ENCODE measurements around the gene GADL1. TPM values are rescaled to one million over a fixed set of nuclear protein-coding genes. Genes with fewer than 3 reads are reported as not detected.

Gene GADL1, protein sequence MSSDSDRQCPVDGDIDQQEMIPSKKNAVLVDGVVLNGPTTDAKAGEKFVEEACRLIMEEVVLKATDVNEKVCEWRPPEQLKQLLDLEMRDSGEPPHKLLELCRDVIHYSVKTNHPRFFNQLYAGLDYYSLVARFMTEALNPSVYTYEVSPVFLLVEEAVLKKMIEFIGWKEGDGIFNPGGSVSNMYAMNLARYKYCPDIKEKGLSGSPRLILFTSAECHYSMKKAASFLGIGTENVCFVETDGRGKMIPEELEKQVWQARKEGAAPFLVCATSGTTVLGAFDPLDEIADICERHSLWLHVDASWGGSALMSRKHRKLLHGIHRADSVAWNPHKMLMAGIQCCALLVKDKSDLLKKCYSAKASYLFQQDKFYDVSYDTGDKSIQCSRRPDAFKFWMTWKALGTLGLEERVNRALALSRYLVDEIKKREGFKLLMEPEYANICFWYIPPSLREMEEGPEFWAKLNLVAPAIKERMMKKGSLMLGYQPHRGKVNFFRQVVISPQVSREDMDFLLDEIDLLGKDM
- not detected in 2 replicates for total RNA-seq

DNA sequence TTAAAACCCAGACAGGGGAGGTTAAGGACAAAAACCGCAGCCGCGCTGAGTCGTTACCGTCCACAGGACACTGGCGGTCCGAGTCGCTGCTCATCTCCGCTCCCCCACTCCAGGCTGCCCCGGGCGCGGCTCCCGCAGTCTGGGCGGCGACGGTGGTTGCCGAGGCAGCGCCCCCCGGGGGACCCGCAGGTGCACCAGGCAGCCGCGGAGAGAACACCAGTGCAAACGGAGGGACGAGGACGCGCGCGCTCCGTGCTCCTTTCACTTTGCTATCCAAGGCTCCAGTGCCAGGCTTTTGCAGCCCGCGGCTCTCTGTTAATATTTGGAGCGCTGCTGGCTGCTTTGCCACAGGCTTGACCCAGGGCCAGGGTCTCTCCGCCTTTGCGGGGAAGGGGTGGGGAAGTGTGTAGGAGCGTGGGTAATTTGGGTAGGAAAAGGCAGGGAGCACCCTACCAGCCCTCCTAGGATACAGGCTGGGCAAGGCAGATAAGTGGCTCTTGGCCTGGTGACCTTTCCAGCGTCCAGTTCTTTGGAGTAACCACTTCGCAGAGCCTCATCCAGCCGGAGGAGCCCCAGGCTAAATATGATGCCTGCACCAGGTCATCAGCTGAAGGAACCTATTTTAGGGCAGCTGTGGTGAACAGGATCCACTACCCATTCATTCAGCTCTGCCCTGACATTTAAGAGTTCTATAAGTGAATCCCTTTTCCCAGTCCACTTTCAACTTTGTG is at the start of gene GADL1:
Gene GADL1, minus strand, starts transcription at position 141 of the 731 bp plus-strand sequence. Its CDS starts 47 bp downstream, at position 94.
- intact Hi-C loops (cut with micrococcal nuclease), result no loop called here

DNA sequence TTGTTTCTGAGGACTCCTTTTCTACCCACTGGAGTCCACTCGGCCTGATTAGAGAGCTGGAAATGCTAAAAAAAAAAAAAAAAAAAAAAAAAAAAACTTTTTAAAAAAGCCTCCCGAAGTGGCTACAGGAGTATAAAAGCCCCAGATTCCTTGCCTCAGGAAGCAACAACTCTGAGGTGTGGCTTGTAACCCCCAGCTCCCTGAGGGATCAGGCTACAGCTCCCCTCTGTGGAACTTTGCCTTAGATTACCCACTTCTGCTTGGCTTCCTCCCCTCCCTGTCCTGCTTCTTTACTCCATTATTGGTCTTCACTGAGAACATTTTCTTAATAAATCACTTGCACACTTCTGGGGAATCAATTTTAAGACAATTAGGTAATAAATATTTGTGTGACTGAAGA is 49.7 kb upstream of the GADL1 start:
- intact Hi-C loops (cut with micrococcal nuclease), result no loop called here

DNA sequence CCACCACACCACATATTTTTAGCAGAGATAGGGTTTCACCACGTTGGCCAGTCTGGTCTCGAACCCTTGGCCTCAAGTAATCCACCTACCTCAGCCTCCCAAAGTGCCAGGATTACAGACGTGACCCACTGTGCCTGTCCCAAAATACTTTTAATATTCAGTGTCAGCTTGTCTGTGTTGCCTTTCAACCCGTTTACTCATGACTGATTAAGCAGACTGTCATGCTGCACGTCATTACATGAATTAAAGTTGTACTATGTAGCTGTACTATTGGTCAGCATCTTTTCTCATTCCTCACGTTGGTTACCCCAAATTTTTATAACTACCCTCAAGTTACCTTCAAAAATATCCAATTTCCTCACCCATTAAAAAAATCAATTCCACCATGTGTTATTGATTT is 48.7 kb upstream of the GADL1 start:
- intact Hi-C loops (cut with micrococcal nuclease), result no loop called here

DNA sequence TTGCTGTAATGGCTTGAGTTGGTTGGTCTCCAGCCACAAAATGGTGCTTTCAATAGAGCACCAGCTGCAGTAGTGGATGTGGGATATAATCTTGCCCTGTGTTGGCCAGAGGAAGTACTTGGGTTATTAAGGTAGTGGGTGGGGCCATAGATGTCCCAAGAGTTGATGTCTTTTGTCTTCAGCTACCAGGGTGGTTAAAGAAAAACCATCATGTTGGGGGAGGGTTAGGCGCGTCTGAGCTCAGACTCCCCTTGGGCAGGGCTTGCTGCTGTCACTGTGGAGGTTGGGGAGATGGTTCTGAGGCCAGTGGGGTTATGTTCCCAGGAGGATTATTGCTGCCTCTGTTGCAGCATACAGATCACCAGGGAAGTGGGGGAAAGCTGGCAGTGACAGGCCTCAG is 46.9 kb upstream of the GADL1 start:
- intact Hi-C loops (cut with micrococcal nuclease), result no loop called here

DNA sequence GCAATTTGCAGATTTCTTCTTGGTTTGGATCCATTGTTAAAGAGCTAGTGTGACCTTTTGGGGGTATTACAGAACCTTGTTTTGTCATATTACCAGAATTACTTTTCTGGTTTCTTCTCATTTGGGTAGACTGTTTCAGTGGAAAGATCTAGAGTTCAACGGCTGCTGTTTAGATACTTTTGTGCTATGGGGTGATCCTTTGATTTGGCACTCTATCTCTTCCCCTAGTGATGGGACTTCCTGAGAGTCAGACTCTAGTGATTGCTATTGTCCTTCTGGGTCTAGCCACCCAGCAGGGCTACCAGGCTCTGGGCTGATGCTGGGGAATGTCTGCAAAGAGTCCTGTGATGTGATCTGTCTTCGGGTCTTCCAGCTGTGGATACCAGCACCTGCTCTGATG is 46.3 kb upstream of the GADL1 start:
- intact Hi-C loops (cut with micrococcal nuclease), result no loop called here

DNA sequence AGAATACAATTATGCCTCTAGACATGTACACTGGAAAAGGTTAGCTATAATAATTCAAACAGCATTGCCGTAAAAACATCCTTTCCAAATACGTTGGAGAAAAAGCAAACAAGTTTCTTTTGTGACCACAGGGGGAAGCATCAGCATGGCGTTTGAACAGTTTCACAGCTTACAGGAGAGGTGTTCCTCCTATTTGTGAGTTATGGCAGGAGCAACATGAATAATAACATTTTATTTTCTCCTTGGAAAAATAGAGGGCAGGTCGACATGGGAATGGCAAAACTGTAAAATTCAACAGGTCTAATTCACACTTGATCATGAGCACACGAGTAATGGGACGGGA is 39.7 kb upstream of the GADL1 start:
- intact Hi-C loops (cut with micrococcal nuclease), result loop anchor here (10.0 kb wide), 1 partner anchor 831 kb away; no protein-coding TSS in a partner anchor

DNA sequence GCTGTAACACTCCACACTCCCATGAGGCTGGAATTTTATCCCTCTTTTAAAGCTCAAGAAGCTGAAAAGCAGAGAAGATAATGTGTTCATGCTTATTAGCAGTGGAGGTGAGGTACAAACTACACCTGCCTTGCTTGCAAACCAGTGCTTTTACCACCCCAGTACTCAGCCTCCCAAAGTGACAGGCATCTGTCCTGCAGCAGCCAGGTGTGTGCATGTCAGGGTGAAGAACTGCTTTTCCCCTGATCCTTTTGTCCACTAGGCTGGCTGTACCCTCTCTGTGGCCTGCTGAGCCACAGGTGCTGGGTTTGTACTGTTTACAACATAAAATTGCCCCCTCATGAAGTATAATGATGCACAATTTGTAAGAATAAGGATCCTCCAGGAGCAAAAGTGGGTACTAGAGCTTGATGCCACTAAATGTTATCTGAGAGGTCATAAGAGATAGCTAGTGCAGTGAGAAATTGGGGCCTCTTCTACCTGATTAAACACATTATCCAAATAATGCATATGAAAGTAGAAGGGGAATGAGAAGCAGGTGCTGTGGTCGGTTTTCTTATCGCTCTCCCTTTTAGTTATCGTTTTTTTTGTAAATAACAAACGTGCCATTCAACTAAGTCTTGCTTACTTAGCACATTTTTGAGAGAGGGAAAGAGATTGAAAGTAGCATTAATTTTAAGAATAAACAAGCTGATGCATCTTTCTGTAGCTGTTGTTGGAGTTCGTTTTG is 39.2 kb upstream of the GADL1 start:
- intact Hi-C loops (cut with micrococcal nuclease), result loop anchor here (10.0 kb wide), 1 partner anchor 831 kb away; no protein-coding TSS in a partner anchor

DNA sequence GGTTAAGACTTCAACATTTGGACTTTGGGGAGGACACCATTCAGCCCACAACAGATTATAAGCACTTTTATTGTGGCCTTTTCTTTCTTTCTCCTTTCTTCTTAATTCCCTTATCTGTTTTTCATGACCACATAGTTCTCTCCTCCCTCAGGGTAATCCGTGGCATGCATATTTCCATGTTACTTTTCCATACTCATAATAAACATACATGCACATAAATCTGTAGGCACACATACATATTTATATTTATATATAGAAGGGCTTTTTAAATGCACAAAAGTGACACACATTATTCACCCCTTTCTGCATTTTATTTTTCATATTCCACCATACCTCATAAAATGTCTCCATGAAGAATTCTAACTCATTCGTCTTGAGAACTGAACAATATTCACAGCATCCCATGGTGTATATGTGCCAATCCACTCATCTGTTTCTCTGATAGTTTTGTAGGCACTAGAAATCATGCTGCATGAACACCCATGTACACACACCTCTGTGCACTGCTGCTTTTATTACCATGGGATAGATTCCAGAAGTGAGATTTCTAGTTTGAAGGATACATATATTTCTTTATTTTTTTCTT is 38.1 kb upstream of the GADL1 start:
- intact Hi-C loops (cut with micrococcal nuclease), result loop anchor here (10.0 kb wide), 1 partner anchor 832 kb away; no protein-coding TSS in a partner anchor

DNA sequence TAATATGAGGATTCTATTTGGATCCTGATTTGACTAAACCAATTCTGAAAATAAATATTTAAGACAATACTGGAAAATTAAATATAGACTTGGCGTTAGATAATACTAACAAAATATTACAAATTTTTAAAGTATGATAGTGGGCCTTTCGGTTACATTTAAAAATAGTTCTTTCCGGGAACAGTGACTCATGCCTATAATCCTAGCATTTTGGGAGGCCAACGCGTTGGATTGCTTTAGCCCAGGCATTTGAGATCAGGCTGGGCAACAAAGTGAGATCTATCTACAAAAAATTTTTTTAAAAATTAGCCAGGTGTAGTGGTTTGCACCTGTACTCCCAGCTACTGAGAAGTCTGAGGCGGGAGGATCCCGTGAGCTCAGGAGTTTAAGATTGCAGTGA is 30.3 kb upstream of the GADL1 start:
- intact Hi-C loops (cut with micrococcal nuclease), result no loop called here

DNA sequence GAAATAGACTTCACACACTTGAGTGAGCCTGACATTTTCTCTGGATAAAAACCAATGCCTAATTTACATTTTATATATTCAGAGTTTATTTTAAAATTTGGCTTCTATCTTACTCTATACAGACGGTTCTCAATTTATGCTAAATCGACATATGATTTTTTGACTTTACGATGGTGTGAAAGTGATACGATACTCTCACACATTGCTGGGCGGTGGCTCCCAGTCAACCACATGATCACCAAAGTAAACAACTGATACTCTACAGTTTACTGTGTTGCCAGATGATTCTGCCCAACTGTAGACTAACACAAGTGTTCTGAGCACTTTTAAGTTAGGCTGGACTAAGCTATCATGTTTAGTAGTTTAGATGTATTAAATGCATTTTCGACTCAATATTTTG is 25.1 kb upstream of the GADL1 start:
- intact Hi-C loops (cut with micrococcal nuclease), result no loop called here

DNA sequence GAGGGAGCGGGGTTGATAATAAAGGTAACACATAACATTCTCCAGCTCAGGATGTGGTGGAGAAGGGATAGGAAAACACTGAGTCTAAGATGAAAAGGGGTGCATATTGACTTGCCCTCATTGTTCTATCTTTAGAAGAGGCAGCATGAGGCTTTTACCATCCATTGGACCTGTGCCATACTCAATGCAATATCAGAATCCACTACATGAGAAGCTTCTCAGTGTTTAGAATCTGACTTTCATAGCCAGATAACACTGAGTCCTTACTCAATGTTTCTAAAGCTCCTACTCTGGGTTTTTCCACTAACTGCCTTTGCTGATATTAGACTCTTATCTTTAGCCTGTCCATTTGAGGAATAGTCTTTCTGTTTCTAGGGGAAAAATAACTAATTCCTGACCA is 24.3 kb upstream of the GADL1 start:
- intact Hi-C loops (cut with micrococcal nuclease), result no loop called here

DNA sequence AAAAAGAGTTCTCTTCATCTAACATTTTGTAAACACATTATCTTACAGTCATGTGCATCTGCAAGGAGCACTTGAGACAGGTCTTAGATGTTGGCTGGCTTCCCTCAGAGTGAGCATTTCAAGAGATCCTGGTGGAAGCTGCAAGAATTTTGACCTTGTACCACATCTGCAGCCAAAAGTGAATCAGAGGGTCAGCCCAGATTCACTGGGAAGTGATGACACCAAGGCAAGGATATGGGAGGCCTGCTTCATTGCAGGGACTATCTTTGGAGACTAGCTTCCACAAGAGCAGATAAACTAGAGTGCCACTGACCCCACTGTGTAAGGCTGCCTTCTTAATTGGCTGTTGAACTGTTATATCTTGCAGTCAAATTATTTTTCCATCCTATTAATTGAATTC is 21.3 kb upstream of the GADL1 start:
- intact Hi-C loops (cut with micrococcal nuclease), result no loop called here

DNA sequence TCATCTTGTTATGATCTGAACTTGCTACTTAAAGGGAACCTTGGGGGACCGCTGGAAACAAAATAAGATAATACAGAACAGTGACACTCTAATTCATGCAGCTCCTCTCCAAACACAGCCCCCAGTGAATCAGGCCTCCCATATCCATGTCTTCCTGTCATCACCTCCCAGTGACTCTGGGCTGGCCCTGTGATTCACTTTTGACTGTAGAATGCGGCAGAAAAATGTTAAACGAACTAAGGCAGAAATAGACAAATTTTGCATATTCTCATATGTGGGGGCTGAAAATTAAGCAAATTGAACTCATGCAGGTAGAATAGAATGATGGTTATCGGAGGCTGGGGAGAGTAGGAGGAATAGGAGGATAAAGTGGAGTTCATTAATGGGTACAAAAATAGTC is 20.2 kb upstream of the GADL1 start:
- intact Hi-C loops (cut with micrococcal nuclease), result no loop called here

DNA sequence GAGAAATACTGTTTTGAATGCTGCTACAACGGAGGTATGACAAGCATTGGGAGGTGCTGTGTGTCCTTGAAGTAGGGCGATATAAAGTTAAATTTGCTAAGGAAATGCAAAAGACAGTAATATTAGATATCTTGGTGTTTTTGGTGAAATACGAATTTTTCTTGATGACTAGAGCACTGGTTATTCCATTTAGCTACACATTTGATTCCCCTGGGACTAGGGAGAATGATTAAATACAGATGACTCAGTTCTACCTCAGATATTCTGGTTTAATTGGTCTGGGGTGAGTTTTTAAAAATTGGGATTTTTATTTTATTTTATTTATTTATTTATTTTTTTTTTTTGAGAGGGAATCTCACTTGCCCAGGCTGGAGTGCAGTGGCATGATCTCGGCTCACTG is 18.7 kb upstream of the GADL1 start:
- intact Hi-C loops (cut with micrococcal nuclease), result no loop called here

DNA sequence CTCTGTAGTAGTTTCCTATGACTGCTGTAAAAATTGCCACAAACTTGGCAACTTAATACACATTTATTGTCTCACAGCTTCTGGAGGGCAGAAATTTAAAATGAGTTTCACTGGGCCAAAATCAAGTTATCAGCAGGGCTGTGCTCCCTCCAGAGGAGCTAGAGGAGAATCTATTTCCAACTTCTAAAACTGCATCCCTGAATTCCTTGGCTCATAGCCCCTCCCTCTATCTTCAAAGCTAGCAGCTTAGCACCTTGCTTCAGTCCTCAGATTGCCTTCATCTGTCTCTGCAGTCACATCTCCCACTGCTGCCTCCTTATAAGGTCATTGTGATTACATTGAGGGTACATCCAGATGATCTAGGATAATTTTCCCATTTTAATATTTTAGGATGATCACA is 17.8 kb upstream of the GADL1 start:
- intact Hi-C loops (cut with micrococcal nuclease), result no loop called here

DNA sequence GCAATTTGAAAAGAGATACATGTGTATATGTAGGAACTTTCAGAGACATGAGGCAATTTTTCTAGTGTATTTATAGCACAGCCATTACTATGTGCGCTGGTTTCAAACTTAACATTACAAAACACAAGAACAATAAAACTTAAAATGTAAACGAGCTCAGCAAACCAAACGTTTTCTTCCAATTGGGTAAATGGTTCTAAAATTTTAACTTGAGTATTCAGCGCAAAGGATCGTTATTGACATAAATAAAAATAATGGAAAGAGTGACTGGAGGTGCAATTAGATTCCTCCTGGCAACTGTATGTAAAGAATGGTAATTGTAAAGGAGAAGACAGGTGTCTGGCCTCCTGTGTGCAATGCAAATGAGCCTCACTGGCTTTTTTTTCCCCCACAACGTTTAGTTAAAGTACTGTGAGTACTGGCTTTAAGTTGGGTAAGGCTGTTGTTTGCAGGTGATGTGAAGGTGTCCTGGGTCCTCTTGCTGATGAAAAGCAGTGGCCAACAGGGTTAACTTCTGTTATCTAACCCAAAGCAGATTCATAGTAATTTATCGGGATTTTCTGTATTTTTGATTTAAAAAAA is 14.1 kb upstream of the GADL1 start:
- intact Hi-C loops (cut with micrococcal nuclease), result no loop called here

DNA sequence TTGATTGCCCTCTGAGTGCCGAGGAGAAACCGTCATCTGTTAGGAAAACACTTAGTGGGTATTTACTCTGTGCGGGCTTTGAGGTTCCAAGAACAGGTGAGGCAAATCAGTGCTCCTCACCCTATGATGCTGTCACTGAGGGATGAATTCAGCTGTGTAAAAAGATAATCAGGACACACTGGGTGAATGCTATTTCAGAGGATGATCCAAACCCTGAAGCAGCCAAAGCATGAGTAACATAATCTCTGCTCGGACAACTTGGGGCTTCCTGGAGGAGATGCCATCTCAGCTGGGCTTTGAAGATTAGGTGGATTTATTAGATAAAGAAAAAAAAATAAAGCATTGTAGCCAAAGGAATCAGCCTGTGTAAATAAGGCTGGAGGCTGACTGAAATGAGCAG is 10.5 kb upstream of the GADL1 start:
- intact Hi-C loops (cut with micrococcal nuclease), result no loop called here

DNA sequence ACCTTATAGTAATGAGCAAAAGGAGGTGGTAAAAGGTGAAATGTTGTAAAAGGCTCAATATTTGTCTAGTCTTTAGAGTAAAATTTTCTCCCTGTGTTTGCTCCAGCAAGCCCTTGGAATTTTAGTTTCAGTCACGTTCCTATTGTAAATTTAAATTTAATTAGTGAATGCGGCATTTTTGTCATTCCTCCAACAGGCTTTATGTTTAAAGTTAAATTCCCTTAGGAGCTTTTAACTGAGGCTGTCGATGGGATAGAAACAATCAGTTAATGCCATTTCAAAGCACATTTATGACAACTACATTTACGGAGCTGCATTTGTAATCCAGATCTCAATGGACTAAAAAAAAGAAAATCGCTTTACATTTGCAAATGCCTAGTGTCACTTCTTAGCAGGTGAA is 868 bp upstream of the GADL1 start:
- intact Hi-C loops (cut with micrococcal nuclease), result no loop called here

DNA sequence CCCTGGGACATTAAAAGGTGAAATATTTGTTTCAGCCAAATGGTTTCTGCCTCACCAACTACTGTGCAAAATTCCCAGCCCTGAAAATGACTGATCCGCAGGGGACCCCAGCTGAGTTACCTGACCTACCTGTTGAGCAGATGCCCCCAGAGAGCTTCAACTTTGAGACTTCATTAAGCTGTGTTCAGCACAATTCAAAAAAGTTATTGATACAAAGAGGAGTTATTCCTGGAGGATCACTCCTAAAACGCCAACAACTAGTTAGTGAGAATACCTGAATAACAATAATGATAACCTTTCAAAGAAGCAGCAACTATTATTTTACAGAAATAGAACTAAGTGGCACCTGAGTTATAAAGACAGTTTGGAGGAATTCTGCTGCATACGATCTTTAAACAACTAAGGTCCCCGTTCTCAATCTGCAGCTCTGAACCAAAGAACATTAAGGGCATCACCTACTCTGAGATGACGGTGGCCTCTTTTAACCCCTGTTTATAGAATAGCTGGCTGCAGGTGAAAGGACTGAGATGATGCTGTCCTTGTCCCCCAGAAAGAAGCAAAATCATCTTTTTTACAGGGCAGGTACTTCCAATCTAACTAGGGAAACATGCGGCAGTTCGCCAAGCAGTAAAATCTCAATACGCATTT is 659 bp downstream of the GADL1 start:
- intact Hi-C loops (cut with micrococcal nuclease), result no loop called here

DNA sequence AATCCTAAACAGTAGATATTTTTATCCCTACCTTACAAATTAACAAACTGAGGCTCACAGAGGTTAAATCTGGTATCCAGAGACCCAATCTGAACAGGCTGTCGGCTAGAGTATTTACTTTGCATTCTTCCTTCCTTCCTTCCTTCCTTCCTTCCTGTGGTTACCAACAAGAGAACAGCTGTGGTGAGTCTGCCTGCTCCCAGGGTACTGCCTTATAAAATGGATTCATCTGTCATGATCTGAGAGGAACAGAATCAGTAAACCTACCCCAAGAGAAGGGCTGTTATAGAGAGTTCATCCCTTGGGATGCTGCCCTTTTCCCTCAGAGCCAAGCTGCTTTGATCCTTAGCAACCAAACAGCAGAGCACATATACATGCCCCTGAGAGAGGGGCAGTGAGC is 3.6 kb downstream of the GADL1 start:
- intact Hi-C loops (cut with micrococcal nuclease), result no loop called here

DNA sequence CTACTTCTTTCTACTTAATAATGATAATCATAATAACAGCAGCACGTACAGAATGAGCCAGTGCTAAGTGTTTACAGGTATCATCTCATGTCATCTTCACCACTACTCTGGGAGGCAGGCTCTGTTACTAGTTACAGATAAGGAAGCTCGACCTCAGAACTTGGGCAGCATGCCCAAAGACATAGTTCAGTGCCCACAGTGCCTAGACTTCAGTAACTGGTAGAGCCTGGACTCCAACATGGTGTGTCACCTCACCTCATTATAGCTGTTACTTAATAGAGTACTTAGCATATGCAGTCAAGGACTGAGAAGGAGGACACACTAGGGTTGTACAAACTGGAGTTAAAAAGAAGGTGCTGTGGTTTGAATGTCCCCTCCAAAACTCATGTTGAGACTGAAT is 7.6 kb downstream of the GADL1 start:
- intact Hi-C loops (cut with micrococcal nuclease), result no loop called here

Data from T-helper 2 cell treated with Interferon-gamma antibody and Interleukin-4, amounts not matched to agents 100 ng/mL and 5 ng/mL, for 36 hours (primary cell).